Frontal cortex (tissue), 4 donors: Measurements from ENCODE around the gene QSER1. TPM values are rescaled to one million over a fixed set of nuclear protein-coding genes. Genes with fewer than 3 reads are reported as not detected.
"Not testable (repeated sequence)": the region's sequence is repeated elsewhere in the genome, so short reads cannot be mapped to it uniquely, and the experiment has no call there.

Source experiments
- DNase-seq, 2 donors: peaks; one replicate each; pipeline ENCODE4 v3.0.0; 2012; ENCODE audit warnings: low spot score in 2 of 2
- FAIRE-seq: peaks from 2 replicates; lab custom pipeline; 2012; peaks lifted over from hg19 to GRCh38; lab: Jason Lieb, UNC
- total RNA-seq: library from RNA; depleted of rRNA; stranded (reverse); fragments of >200 nt; gene quantifications from one replicate; pipeline ENCODE4 v1.2.3, GENCODE V29; 2014
- donor health status: control.
- donor health status: control.
- donor health status: control.

The QSER1 gene
- total RNA-seq, 1 donor from 2014 or later = 45.2 TPM

GRCh38 chr11:32919338-32919737 is 26.7 kb downstream of the QSER1 start:
- no peak for FAIRE-seq
- DNase-seq = no peak

- FAIRE-seq (no peak), DNase-seq (no peak)
Observed at GRCh38 chr11:32920570-32920969, 28.0 kb downstream of the QSER1 start.

GRCh38 chr11:32921204-32921603 is 28.6 kb downstream of the QSER1 start:
- FAIRE-seq (no peak), DNase-seq (no peak)

GRCh38 chr11:32931606-32932005 is 39.0 kb downstream of the QSER1 start:
- FAIRE-seq (no peak), DNase-seq (no peak)

- no peak for FAIRE-seq
- DNase-seq = no peak
Observed at GRCh38 chr11:32932196-32932595, 39.6 kb downstream of the QSER1 start.

- DNase-seq (no peak), FAIRE-seq (no peak)
Observed at GRCh38 chr11:32935462-32936029, 42.9 kb downstream of the QSER1 start.

GRCh38 chr11:32936178-32936577 is 43.6 kb downstream of the QSER1 start:
- FAIRE-seq = not testable (repeated sequence)

GRCh38 chr11:32937283-32937682 is 44.7 kb downstream of the QSER1 start:
- FAIRE-seq, DNase-seq: not testable (repeated sequence)

More at GRCh38 chr11:32936178-32936577, 43.6 kb downstream of the QSER1 start:
- DNase-seq = not testable (repeated sequence)

- DNase-seq (no peak), FAIRE-seq (no peak)
Observed at GRCh38 chr11:32939046-32939445, 46.4 kb downstream of the QSER1 start.

- no peak for DNase-seq
- FAIRE-seq = no peak
Observed at GRCh38 chr11:32939866-32940265, 47.3 kb downstream of the QSER1 start.

GRCh38 chr11:32940865-32941264 is 48.3 kb downstream of the QSER1 start:
- DNase-seq (no peak), FAIRE-seq (no peak)

GRCh38 chr11:32947978-32948377 is 55.4 kb downstream of the QSER1 start:
- no peak for FAIRE-seq
- DNase-seq = no peak

GRCh38 chr11:32949739-32950138 is 57.1 kb downstream of the QSER1 start:
- DNase-seq (no peak), FAIRE-seq (no peak)

GRCh38 chr11:32952421-32952820 is 59.8 kb downstream of the QSER1 start:
- DNase-seq = no peak
- no peak for FAIRE-seq

GRCh38 chr11:32953700-32954099 is 61.1 kb downstream of the QSER1 start:
- DNase-seq (no peak), FAIRE-seq (no peak)

GRCh38 chr11:32960553-32961164 is 68.0 kb downstream of the QSER1 start:
- FAIRE-seq = peak; percentile 88
- DNase-seq = peak; percentile 6 to 10

- DNase-seq (no peak), FAIRE-seq (no peak)
Observed at GRCh38 chr11:32962016-32962415, 69.4 kb downstream of the QSER1 start.

GRCh38 chr11:32963721-32964120 is 71.1 kb downstream of the QSER1 start:
- FAIRE-seq (no peak), DNase-seq (no peak)

- FAIRE-seq = no peak
Observed at GRCh38 chr11:32968541-32968940, 75.9 kb downstream of the QSER1 start.

GRCh38 chr11:32972233-32972632 is 79.6 kb downstream of the QSER1 start:
- not testable (repeated sequence) for FAIRE-seq, DNase-seq

More at GRCh38 chr11:32968541-32968940, 75.9 kb downstream of the QSER1 start:
- no peak for DNase-seq

GRCh38 chr11:32972781-32973180 is 80.2 kb downstream of the QSER1 start:
- no peak for FAIRE-seq
- DNase-seq = no peak

GRCh38 chr11:32982626-32983025 is 90.0 kb downstream of the QSER1 start:
- no peak for DNase-seq
- no peak for FAIRE-seq
